HepG2 (cell line): ENCODE data around the gene ALDH7A1. TPM values are rescaled to one million over a fixed set of nuclear protein-coding genes. Genes with fewer than 3 reads are reported as not detected.

Experiments used
- ATAC-seq: fragments of 200-7000 bp; cut with Tn5 transposase; 3 replicates; pipeline ENCODE4 v1.9.1; 2020; ENCODE audit warnings: mild to moderate bottlenecking, moderate library complexity
- BruUV-seq: library from RNA; stranded (reverse); fragments of 400-500 nt; replicated peaks from 2 replicates; lab custom pipeline; 2021; lab: Mats Ljungman, UMichigan
- CTCF ChIA-PET: fragments of 300-600 bp; formaldehyde crosslinking; extraction: SDS; loops from one replicate; lab custom pipeline; 2021; ENCODE audit warnings: low total read pairs, inconsistent platforms, low intra/inter-chr PET ratio; lab: Yijun Ruan, JAX
- POLR2A ChIA-PET: fragments of 350-600 bp; sonication (Branson Sonifier 250); formaldehyde crosslinking; loops from one replicate; lab custom pipeline; 2020; ENCODE audit warnings: antibody characterized with exemption, inconsistent platforms; lab: Yijun Ruan, JAX
- DNase-seq: peaks from one replicate; pipeline ENCODE4 v3.0.0-alpha.2; 2015; ENCODE audit warnings: low spot score
- FAIRE-seq: peaks from 3 replicates; lab custom pipeline; 2011; peaks lifted over from hg19 to GRCh38; lab: Jason Lieb, UNC
- H2AFZ ChIP-seq: one replicate; pipeline ENCODE4 v1.6.1; 2011; ENCODE audit warnings: low read length, inconsistent platforms
- H3K27ac ChIP-seq: fragments of 300-600 bp; 3 replicates; pipeline ENCODE4 v1.8.0; 2011; ENCODE audit warnings: mixed run types, mild to moderate bottlenecking, mixed read lengths, low read length, inconsistent platforms; ENCODE audit not compliant: insufficient read depth; ENCODE audit errors: extremely low read length
- H3K27me3 ChIP-seq, 2 experiments: fragments of 200-600 bp in 1 of 2; 2 replicates in 1 of 2; 3 replicates in 1 of 2; pipeline versions ENCODE4 v1.6.0 to v1.8.0; 2011; ENCODE audit warnings: low read length in 2 of 2, mild to moderate bottlenecking in 2 of 2, moderate library complexity in 2 of 2, inconsistent platforms in 1 of 2; ENCODE audit not compliant: insufficient read depth in 2 of 2, control insufficient read depth in 1 of 2
- H3K36me3 ChIP-seq, 2 experiments: fragments of 200-600 bp in 1 of 2; replicated peaks in 1 of 2; 2 replicates in 1 of 2; 3 replicates in 1 of 2; pipeline versions ENCODE4 v1.5.1 to v1.8.0; 2011; ENCODE audit warnings: low read length in 2 of 2, inconsistent platforms in 1 of 2; ENCODE audit not compliant: insufficient read depth in 2 of 2, control insufficient read depth in 1 of 2
- H3K4me1 ChIP-seq: 2 replicates; pipeline ENCODE4 v1.5.1; 2012; ENCODE audit warnings: low read length, inconsistent platforms; ENCODE audit not compliant: insufficient read depth
- H3K4me2 ChIP-seq: 2 replicates; pipeline ENCODE4 v1.6.0; 2011; ENCODE audit warnings: low read depth, low read length, inconsistent platforms
- H3K4me3 ChIP-seq, 3 experiments: fragments of 200-600 bp in 1 of 3; sonication (generic), shearing (Covaris generic) in 1 of 3; replicated peaks in 1 of 3; 2 replicates each; pipeline ENCODE4 v1.5.1; 2011 to 2016; ENCODE audit warnings: low read length in 3 of 3, inconsistent platforms in 2 of 3, low read depth in 2 of 3, mild to moderate bottlenecking in 2 of 3, control low read depth in 1 of 3, mixed read lengths in 1 of 3; ENCODE audit not compliant: insufficient read depth in 1 of 3
- H3K79me2 ChIP-seq: one replicate; pipeline ENCODE4 v1.6.1; 2011; ENCODE audit warnings: low read length, inconsistent platforms; ENCODE audit not compliant: insufficient read depth
- H3K9ac ChIP-seq: 2 replicates; pipeline ENCODE4 v1.6.0; 2011; ENCODE audit warnings: mild to moderate bottlenecking, low read depth, low read length, inconsistent platforms; ENCODE audit not compliant: insufficient read depth
- H3K9me3 ChIP-seq: 2 replicates; pipeline ENCODE4 v1.5.1; 2012; ENCODE audit warnings: mild to moderate bottlenecking, low read length
- H4K20me1 ChIP-seq: 2 replicates; pipeline ENCODE4 v1.6.0; 2011; ENCODE audit warnings: inconsistent platforms, mild to moderate bottlenecking, low read length, moderate library complexity; ENCODE audit not compliant: insufficient read depth
- ATF7-NPFF ChIP-seq: sonication (generic); formaldehyde crosslinking; IDR thresholded peaks from 2 replicates; pipeline ENCODE4 v1.8.1; 2023; ENCODE audit warnings: mild to moderate bottlenecking, low read depth, missing genetic modification reagents, moderate library complexity
- GATAD2A ChIP-seq: IDR thresholded peaks from 2 replicates; pipeline ENCODE4 v1.6.1; 2016
- REL ChIP-seq: sonication (generic); formaldehyde crosslinking; conservative IDR thresholded peaks from 2 replicates; pipeline ENCODE4 v1.8.0; 2022; ENCODE audit warnings: mild to moderate bottlenecking, missing genetic modification reagents, moderate library complexity
- ZBTB7A ChIP-seq: sonication (generic); formaldehyde crosslinking; IDR thresholded peaks from 2 replicates; pipeline ENCODE4 v1.8.0; 2022; ENCODE audit warnings: mild to moderate bottlenecking, missing genetic modification reagents
- ZNF354B ChIP-seq: sonication (generic); formaldehyde crosslinking; IDR thresholded peaks from 2 replicates; pipeline ENCODE4 v1.8.0; 2022; ENCODE audit warnings: mild to moderate bottlenecking, missing genetic modification reagents
- ZNF589 ChIP-seq: sonication (generic); formaldehyde crosslinking; conservative IDR thresholded peaks from 2 replicates; pipeline ENCODE4 v1.8.0; 2022; ENCODE audit warnings: mild to moderate bottlenecking, moderate library complexity, missing genetic modification reagents
- ZNF747 ChIP-seq: sonication (generic); formaldehyde crosslinking; IDR thresholded peaks from 2 replicates; pipeline ENCODE4 v1.8.1; 2023; ENCODE audit warnings: missing genetic modification reagents, mild to moderate bottlenecking, borderline replicate concordance
- ZNF775 ChIP-seq: sonication (generic); formaldehyde crosslinking; IDR thresholded peaks from 2 replicates; pipeline ENCODE4 v1.4.0; 2020; ENCODE audit warnings: missing genetic modification reagents, mild to moderate bottlenecking, moderate library complexity, borderline replicate concordance
- WGBS: methylation state at CpG from one replicate; pipeline ENCODE4 v1.1.6; 2017; ENCODE audit warnings: low lambda C conversion rate; 5-methylcytosine and 5-hydroxymethylcytosine counted together
- in situ Hi-C: cut with HindIII; loops from 2 replicates; pipeline ENCODE4 v1.10.0; 2017; ENCODE audit warnings: low pct_unique_long_range_greater_than_20kb; ENCODE audit not compliant: extremely low pct_ligation_motif_present
- intact Hi-C: fragments of 100-400 bp; cut with micrococcal nuclease; formaldehyde crosslinking; loops from one replicate; pipeline ENCODE4 v1.10.0; 2022; ENCODE audit not compliant: unreplicated experiment
- polyA plus RNA-seq, 8 experiments: library from polyadenylated mRNA; depleted of rRNA in 3 of 8; stranded (reverse) in 7 of 8; unstranded in 1 of 8; fragments of >200 nt; fragmentation: Illumina TruSeq in 4 of 8; extraction: Trizol in 4 of 8; gene quantifications; 2 replicates each; pipeline versions ENCODE4 v1.2.1 to v1.2.3, GENCODE V29; 2011 to 2016; ENCODE audit warnings: low read depth in 4 of 8, missing spikeins in 1 of 8, mixed read lengths in 1 of 8; ENCODE audit not compliant: insufficient read depth in 1 of 8
- total RNA-seq, 5 experiments: library from RNA; depleted of rRNA; stranded (reverse); fragments of >200 nt; fragmentation: Illumina TruSeq; extraction: Trizol; gene quantifications; 2 replicates each; pipeline ENCODE4 v1.2.3, GENCODE V29; 2016; ENCODE audit warnings: low read depth in 1 of 5
- TF ChIP-seq, protein P1 (sequence below): sonication (generic); formaldehyde crosslinking; IDR thresholded peaks from 2 replicates; pipeline ENCODE4 v1.8.0; 2022; ENCODE audit warnings: mild to moderate bottlenecking, missing genetic modification reagents, moderate library complexity

Gene ALDH7A1
- total and polyA plus RNA-seq, 2 of the 13 experiments (the other 11 are each of a cell fraction or from before 2014, with no cell fraction given): 69.0 to 100 TPM

DNA sequence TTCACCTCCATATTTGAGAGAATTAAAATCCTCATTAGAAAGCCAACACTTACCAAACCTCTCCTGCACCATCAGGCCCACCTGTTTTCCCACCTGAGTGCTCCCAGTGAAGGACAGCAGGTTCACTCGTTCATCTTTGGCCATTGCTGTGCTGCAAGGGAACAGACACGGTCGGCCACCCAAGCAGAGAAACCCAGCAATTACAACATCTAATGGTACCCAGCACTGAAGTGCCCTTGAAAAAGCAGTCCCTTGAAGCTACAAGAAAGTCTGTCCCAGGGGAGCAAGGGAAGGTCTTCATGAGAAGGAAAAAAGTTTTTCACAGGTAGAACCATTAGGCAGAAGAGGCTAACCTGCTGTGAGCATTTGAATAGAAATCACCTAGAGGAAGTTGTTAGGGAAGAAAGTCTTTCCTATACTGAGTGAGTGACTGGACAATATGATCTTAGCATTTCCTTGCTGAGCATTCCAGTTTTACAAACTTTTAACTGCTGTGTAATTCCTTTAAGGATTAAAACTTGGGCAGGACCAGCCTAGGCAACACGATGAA, 26.7 kb downstream of the ALDH7A1 start:
- ChIA-PET POLR2A (no interaction called here), CTCF (no interaction called here)
- Histone ChIP-seq H3K9me3 (no peaks in the 10 kb centered on the region), H3K4me2 (no peak overlapping the region), H3K79me2 (no peaks in the 10 kb centered on the region), H3K4me3 (no peak overlapping the region), H2AFZ (no peak overlapping the region), H3K36me3 (peaks cover 8 to 59% of the 10 kb centered on the region in 2 experiments; a peak in 4 of 5 replicates), H4K20me1 (no peaks in the 10 kb centered on the region), H3K9ac (no peak overlapping the region), H3K27me3 (no peaks in the 10 kb centered on the region), H3K27ac (no peak overlapping the region), H3K4me1 (no peaks in the 10 kb centered on the region)
- no peak for ATAC-seq
- BruUV-seq: no TSS peak
- FAIRE-seq: no peak
- WGBS: 98% methylated on average over 4 of the region's 4 CpGs
- no peak for DNase-seq
- intact Hi-C loops (no loop called here), in situ Hi-C loops (no loop called here)
- TF ChIP-seq, protein P1, sequence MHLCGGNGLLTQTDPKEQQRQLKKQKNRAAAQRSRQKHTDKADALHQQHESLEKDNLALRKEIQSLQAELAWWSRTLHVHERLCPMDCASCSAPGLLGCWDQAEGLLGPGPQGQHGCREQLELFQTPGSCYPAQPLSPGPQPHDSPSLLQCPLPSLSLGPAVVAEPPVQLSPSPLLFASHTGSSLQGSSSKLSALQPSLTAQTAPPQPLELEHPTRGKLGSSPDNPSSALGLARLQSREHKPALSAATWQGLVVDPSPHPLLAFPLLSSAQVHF (CRISPR knock-in tag): no peak
- TF ChIP-seq REL (CRISPR knock-in tag) (no peak), ZNF775 (CRISPR knock-in tag) (no peak), ZNF747 (CRISPR knock-in tag) (no peak), ZBTB7A (CRISPR knock-in tag) (no peak), ZNF589 (CRISPR knock-in tag) (no peak), ATF7-NPFF (no peak), GATAD2A (CRISPR knock-in tag) (no peak), ZNF354B (CRISPR knock-in tag) (no peak)
